GM13976 (cell line): ENCODE results near the gene CD2.

ENCODE experiments used
- DNase-seq: peaks from one replicate; pipeline ENCODE4 v3.0.0; 2012; ENCODE audit warnings: low spot score
- in situ Hi-C: fragments of 300-500 bp; cut with MboI; formaldehyde crosslinking; loops from one replicate; pipeline ENCODE4 v1.12.0; 2022; ENCODE audit warnings: low sequenced_read_pairs, mixed read lengths, inconsistent platforms; ENCODE audit not compliant: unreplicated experiment
- TF ChIP-seq, protein P1 (sequence below): IDR thresholded peaks from 2 replicates; pipeline ENCODE4 v1.5.1; 2012; ENCODE audit warnings: borderline replicate concordance, mild to moderate bottlenecking; ENCODE audit not compliant: insufficient read depth; ENCODE audit errors: extremely low read depth, missing control alignments, control extremely low read depth

CD2 gene

DNA sequence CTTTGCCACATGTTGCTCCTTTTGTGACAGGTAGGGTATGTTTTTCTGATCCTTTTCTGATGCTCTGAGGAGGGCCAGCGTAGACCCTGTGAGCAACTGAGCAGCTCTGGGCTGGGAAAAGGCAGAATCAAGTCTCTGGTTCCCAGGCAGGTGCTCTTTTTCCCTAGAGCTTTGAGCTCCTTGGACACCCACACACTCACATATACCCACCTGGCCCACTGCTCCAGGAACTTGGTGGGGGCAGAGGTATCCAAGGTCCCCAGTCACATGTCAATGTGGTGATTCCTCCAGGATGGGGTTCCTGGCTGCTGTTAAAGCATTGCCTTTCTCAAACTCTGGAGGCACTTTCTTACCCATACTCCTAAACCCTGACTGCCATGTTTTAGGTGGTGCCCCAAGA is 5.4 kb downstream of the CD2 start:
- in situ Hi-C loops = no loop called here
- TF ChIP-seq, protein P1, sequence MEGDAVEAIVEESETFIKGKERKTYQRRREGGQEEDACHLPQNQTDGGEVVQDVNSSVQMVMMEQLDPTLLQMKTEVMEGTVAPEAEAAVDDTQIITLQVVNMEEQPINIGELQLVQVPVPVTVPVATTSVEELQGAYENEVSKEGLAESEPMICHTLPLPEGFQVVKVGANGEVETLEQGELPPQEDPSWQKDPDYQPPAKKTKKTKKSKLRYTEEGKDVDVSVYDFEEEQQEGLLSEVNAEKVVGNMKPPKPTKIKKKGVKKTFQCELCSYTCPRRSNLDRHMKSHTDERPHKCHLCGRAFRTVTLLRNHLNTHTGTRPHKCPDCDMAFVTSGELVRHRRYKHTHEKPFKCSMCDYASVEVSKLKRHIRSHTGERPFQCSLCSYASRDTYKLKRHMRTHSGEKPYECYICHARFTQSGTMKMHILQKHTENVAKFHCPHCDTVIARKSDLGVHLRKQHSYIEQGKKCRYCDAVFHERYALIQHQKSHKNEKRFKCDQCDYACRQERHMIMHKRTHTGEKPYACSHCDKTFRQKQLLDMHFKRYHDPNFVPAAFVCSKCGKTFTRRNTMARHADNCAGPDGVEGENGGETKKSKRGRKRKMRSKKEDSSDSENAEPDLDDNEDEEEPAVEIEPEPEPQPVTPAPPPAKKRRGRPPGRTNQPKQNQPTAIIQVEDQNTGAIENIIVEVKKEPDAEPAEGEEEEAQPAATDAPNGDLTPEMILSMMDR = no peak
- DNase-seq = no peak

DNA sequence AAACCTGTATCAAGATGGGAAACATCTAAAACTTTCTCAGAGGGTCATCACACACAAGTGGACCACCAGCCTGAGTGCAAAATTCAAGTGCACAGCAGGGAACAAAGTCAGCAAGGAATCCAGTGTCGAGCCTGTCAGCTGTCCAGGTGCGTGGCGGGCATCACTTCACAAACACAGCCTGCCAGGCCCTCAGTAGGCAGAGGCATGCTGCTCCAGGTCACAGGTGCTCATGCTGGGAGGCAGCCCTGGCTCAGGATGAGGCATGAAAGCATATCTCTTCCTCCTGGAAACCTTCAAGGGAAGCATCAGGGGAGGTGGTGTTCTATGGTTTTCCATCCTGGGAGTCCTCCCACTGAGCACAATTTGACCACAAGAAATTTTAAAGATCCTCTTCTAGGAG is 6.3 kb downstream of the CD2 start:
- DNase-seq = no peak
- TF ChIP-seq, protein P1 = no peak
- in situ Hi-C loops = no loop called here

DNA sequence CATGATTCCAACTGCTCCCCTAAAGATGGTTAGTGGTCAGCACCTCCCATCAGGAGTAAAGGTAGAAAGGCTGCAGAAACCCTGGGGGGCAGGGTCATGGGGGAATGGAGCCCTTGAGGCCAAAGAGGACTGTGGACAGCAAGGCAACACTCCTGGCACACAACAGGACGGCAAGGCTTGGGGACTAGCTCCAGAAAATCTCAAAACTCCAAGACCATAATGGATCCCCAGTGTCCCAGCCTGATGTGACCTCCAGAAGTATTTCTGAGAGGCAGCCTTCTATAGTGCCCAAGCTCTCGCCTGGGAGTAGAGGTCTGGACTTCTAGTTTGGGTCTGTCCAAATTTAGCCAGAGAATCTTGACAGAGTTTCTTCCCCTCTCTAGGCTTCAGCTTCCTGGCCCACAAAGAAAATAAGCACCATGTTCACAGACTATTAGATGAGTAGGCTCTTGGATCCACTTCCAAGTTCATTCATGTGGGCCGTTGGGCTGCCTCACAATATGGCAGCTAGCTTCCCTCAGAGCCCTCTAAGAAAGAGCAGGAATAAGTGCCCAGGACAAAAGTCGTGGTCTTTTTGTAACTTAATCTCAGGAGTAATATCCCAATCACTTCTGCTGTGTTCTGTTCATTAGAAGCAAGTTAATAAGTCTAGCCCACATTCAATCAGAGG is 6.9 kb downstream of the CD2 start:
- DNase-seq = no peak
- in situ Hi-C loops = no loop called here
- TF ChIP-seq, protein P1 = no peak

DNA sequence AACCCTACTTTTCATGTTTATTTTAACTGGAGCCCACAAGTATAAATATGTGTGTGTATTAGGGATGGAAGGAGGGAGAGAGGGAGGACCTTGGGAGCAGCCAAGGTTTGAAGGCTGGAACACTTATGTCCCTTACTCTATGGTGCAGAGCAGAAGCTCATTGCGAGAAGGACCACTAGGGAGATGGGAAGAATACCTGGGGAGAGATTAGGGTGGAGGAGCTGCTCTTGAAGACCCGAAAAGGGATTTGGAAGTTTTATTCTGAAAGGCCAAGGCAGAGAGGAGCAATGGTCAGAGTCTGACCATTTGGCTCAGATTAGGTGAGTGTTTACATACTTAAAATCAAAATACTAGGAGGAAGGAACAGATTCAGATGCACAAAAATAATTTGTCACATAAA is 8.1 kb downstream of the CD2 start:
- in situ Hi-C loops = no loop called here
- no peak for DNase-seq
- TF ChIP-seq, protein P1 = no peak

GRCh38 chr1:116762781-116763115 is 8.5 kb downstream of the CD2 start:
- in situ Hi-C loops = no loop called here
- DNase-seq = no peak
- TF ChIP-seq, protein P1 = no peak

GRCh38 chr1:116763116-116763786 is 9.0 kb downstream of the CD2 start:
- in situ Hi-C loops = no loop called here
- no peak for DNase-seq
- TF ChIP-seq, protein P1 = no peak
